Activated CD4-positive, CD25-positive, alpha-beta regulatory T cell treated with anti-CD3 and anti-CD28 coated beads, Interleukin-2, amount 50 U/mL, for 24 hours (primary cell): Measurements from ENCODE around the gene TOGARAM2.

ENCODE experiments used
- ATAC-seq, 2 donors: fragments of 150-1000 bp; cut with Tn5 transposase; one replicate each; pipeline ENCODE4 v1.10.0; 2021; ENCODE audit warnings: mild to moderate bottlenecking in 1 of 2, moderate library complexity in 1 of 2

The TOGARAM2 gene

GRCh38 chr2:29023188-29023587 lies 42.1 kb downstream of the TOGARAM2 start:
- ATAC-seq, result no peak

- no peak for ATAC-seq
Measured at GRCh38 chr2:29024882-29025430, 43.9 kb downstream of the TOGARAM2 start.

GRCh38 chr2:29025711-29026110 lies 44.6 kb downstream of the TOGARAM2 start:
- no peak for ATAC-seq

GRCh38 chr2:29031046-29031445 lies 49.9 kb downstream of the TOGARAM2 start:
- no peak for ATAC-seq

- ATAC-seq, result no peak
Measured at GRCh38 chr2:29032189-29032588, 51.1 kb downstream of the TOGARAM2 start.

- no peak for ATAC-seq
Measured at GRCh38 chr2:29033172-29033571, 52.1 kb downstream of the TOGARAM2 start.

- ATAC-seq, result no peak
Measured at GRCh38 chr2:29033656-29034055, 52.6 kb downstream of the TOGARAM2 start.

- ATAC-seq, result no peak
Measured at GRCh38 chr2:29035016-29035745, 54.1 kb downstream of the TOGARAM2 start.

GRCh38 chr2:29039718-29040480 lies 58.8 kb downstream of the TOGARAM2 start:
- no peak for ATAC-seq

- ATAC-seq, result no peak
Measured at GRCh38 chr2:29040552-29040951, 59.5 kb downstream of the TOGARAM2 start.

- no peak for ATAC-seq
Measured at GRCh38 chr2:29041161-29041660, 60.1 kb downstream of the TOGARAM2 start.

- ATAC-seq, result no peak
Measured at GRCh38 chr2:29042561-29043075, 61.5 kb downstream of the TOGARAM2 start.

- ATAC-seq, result no peak
Measured at GRCh38 chr2:29044459-29044858, 63.4 kb downstream of the TOGARAM2 start.

- no peak for ATAC-seq
Measured at GRCh38 chr2:29046321-29046720, 65.2 kb downstream of the TOGARAM2 start.

- ATAC-seq, result no peak
Measured at GRCh38 chr2:29047083-29047845, 66.2 kb downstream of the TOGARAM2 start.

GRCh38 chr2:29050591-29050990 lies 69.5 kb downstream of the TOGARAM2 start:
- ATAC-seq, result no peak

GRCh38 chr2:29051730-29052129 lies 70.6 kb downstream of the TOGARAM2 start:
- ATAC-seq, result no peak

- no peak for ATAC-seq
Measured at GRCh38 chr2:29052807-29053206, 71.7 kb downstream of the TOGARAM2 start.

GRCh38 chr2:29053223-29053622 lies 72.1 kb downstream of the TOGARAM2 start:
- ATAC-seq, result no peak

- no peak for ATAC-seq
Measured at GRCh38 chr2:29053670-29054400, 72.7 kb downstream of the TOGARAM2 start.

GRCh38 chr2:29054430-29054829 lies 73.3 kb downstream of the TOGARAM2 start:
- ATAC-seq, result no peak

GRCh38 chr2:29055601-29056000 lies 74.5 kb downstream of the TOGARAM2 start:
- no peak for ATAC-seq
